Measurements from ENCODE around the gene AP5Z1.

GRCh38 chr7:4745971-4746919 is 29.2 kb upstream of the AP5Z1 start:
- no peak for TF ChIP-seq EZH2 (IDR thresholded peaks at IDR 0.05; ENCODE audit: insufficient read depth, poor library complexity, severe bottlenecking)
- no peak for TF ChIP-seq EZH2phosphoT487 (IDR thresholded peaks at IDR 0.05; ENCODE audit: insufficient read depth, low read depth)

Measured in GM23248 (cell line).